MM.1S (cell line): ENCODE results near the gene ADAMTS17.

Experiments used
- DNase-seq: peaks from one replicate; pipeline ENCODE4 v3.0.0-alpha.2; 2015
- H2AFZ ChIP-seq: fragments of 300-600 bp; sonication (generic); 2 replicates; pipeline ENCODE4 v1.6.0; 2016; ENCODE audit warnings: antibody characterized with exemption, low read length
- H3F3A ChIP-seq: fragments of 300-600 bp; sonication (generic); 2 replicates; pipeline ENCODE4 v1.6.1; 2016; ENCODE audit warnings: mild to moderate bottlenecking, antibody characterized with exemption, low read length, moderate library complexity, mixed read lengths; ENCODE audit not compliant: insufficient read depth
- H3K27ac ChIP-seq: fragments of 300-600 bp; sonication (generic); 2 replicates; pipeline ENCODE4 v1.5.1; 2016; ENCODE audit warnings: mild to moderate bottlenecking, low read length
- H3K27me3 ChIP-seq: fragments of 300-600 bp; sonication (generic); replicated peaks from 2 replicates; pipeline ENCODE4 v1.6.0; 2016; ENCODE audit warnings: low read length; ENCODE audit not compliant: insufficient read depth
- H3K36me3 ChIP-seq: fragments of 300-600 bp; sonication (generic); replicated peaks from 2 replicates; pipeline ENCODE4 v1.6.1; 2016; ENCODE audit warnings: mild to moderate bottlenecking, low read length, mixed read lengths; ENCODE audit not compliant: insufficient read depth
- H3K4me1 ChIP-seq: fragments of 300-600 bp; sonication (generic); 2 replicates; pipeline ENCODE4 v1.6.1; 2016; ENCODE audit warnings: low read length, mixed read lengths
- H3K4me2 ChIP-seq: fragments of 300-600 bp; sonication (generic); 2 replicates; pipeline ENCODE4 v1.6.0; 2016; ENCODE audit warnings: low read depth, low read length
- H3K4me3 ChIP-seq: fragments of 300-600 bp; sonication (generic); 2 replicates; pipeline ENCODE4 v1.5.1; 2016; ENCODE audit warnings: low read length, mixed read lengths
- H3K79me2 ChIP-seq: fragments of 300-600 bp; sonication (generic); 2 replicates; pipeline ENCODE4 v1.6.1; 2016; ENCODE audit warnings: mixed run types, low read length, mixed read lengths
- H3K9ac ChIP-seq: fragments of 300-600 bp; sonication (generic); 2 replicates; pipeline ENCODE4 v1.6.1; 2016; ENCODE audit warnings: low read length, mixed read lengths
- H3K9me2 ChIP-seq: fragments of 300-600 bp; sonication (generic); replicated peaks from 2 replicates; pipeline ENCODE4 v1.6.1; 2016; ENCODE audit warnings: mild to moderate bottlenecking, low read length, mixed read lengths; ENCODE audit not compliant: insufficient read depth
- H3K9me3 ChIP-seq: fragments of 300-600 bp; sonication (generic); replicated peaks from 2 replicates; pipeline ENCODE4 v1.6.1; 2016; ENCODE audit warnings: mild to moderate bottlenecking, low read length, mixed read lengths; ENCODE audit not compliant: insufficient read depth
- H4K20me1 ChIP-seq: fragments of 300-600 bp; sonication (generic); 2 replicates; pipeline ENCODE4 v1.6.1; 2016; ENCODE audit warnings: mild to moderate bottlenecking, low read length, moderate library complexity, mixed read lengths; ENCODE audit not compliant: insufficient read depth
- CTCF ChIP-seq: fragments of 300-600 bp; sonication (generic); IDR thresholded peaks from 2 replicates; pipeline ENCODE4 v1.5.1; 2016; ENCODE audit warnings: antibody characterized with exemption, low read length, mixed read lengths
- EZH2 ChIP-seq: fragments of 300-600 bp; sonication (generic); optimal IDR thresholded peaks from 2 replicates; pipeline ENCODE3; 2017; ENCODE audit warnings: low read depth, mild to moderate bottlenecking, antibody characterized with exemption, low read length, mixed read lengths
- EZH2phosphoT487 ChIP-seq: fragments of 300-600 bp; sonication (generic); IDR thresholded peaks from 2 replicates; pipeline ENCODE4 v1.6.1; 2018; ENCODE audit warnings: antibody characterized with exemption, low read length

Gene ADAMTS17

GRCh38 chr15:100160953-100161352 is 180.8 kb downstream of the ADAMTS17 start:
- Histone ChIP-seq H3K36me3 (no peaks in the 10 kb centered on the region), H3F3A (no peaks in the 10 kb centered on the region), H3K27me3 (no peaks in the 10 kb centered on the region), H3K9me3 (no peaks in the 10 kb centered on the region), H3K9ac (no peak overlapping the region), H3K27ac (no peak overlapping the region), H3K4me2 (no peak overlapping the region), H3K4me3 (no peak overlapping the region), H3K79me2 (no peaks in the 10 kb centered on the region), H2AFZ (no peak overlapping the region), H3K4me1 (no peaks in the 10 kb centered on the region), H4K20me1 (no peaks in the 10 kb centered on the region), H3K9me2 (no peaks in the 10 kb centered on the region)
- TF ChIP-seq EZH2 (no peak), EZH2phosphoT487 (no peak), CTCF (no peak)
- no peak for DNase-seq

GRCh38 chr15:100159436-100159835 is 182.3 kb downstream of the ADAMTS17 start:
- Histone ChIP-seq H3K4me1 (no peaks in the 10 kb centered on the region), H3K9me3 (no peaks in the 10 kb centered on the region), H3K27ac (no peak overlapping the region), H4K20me1 (no peaks in the 10 kb centered on the region), H3K4me2 (no peak overlapping the region), H3K4me3 (no peak overlapping the region), H3K36me3 (no peaks in the 10 kb centered on the region), H3F3A (no peaks in the 10 kb centered on the region), H3K9ac (no peak overlapping the region), H3K27me3 (no peaks in the 10 kb centered on the region), H3K9me2 (no peaks in the 10 kb centered on the region), H2AFZ (no peak overlapping the region), H3K79me2 (no peaks in the 10 kb centered on the region)
- TF ChIP-seq EZH2phosphoT487 (no peak), EZH2 (no peak), CTCF (no peak)
- no peak for DNase-seq

- no peaks in the 10 kb centered on the region for H4K20me1 ChIP-seq
- DNase-seq, result no peak
- no peak overlapping the region for H3K4me3 ChIP-seq
- no peak overlapping the region for H3K9ac ChIP-seq
- H3K9me2 ChIP-seq, result no peaks in the 10 kb centered on the region
- no peaks in the 10 kb centered on the region for H3K36me3 ChIP-seq
- TF ChIP-seq EZH2 (no peak), CTCF (no peak), EZH2phosphoT487 (no peak)
- no peak overlapping the region for H3K4me2 ChIP-seq
- H3K27ac ChIP-seq, result no peak overlapping the region
- no peak overlapping the region for H2AFZ ChIP-seq
- no peaks in the 10 kb centered on the region for H3K79me2 ChIP-seq
- no peaks in the 10 kb centered on the region for H3K4me1 ChIP-seq
- H3K9me3 ChIP-seq, result no peaks in the 10 kb centered on the region
- no peaks in the 10 kb centered on the region for H3K27me3 ChIP-seq
- no peaks in the 10 kb centered on the region for H3F3A ChIP-seq
Measured at GRCh38 chr15:100158356-100158755, 183.4 kb downstream of the ADAMTS17 start.
